ENCODE data around the gene MARCHF5.
"Not testable (repeated sequence)": the region's sequence is repeated elsewhere in the genome, so short reads cannot be mapped to it uniquely, and the experiment has no call there.

The MARCHF5 gene

DNA sequence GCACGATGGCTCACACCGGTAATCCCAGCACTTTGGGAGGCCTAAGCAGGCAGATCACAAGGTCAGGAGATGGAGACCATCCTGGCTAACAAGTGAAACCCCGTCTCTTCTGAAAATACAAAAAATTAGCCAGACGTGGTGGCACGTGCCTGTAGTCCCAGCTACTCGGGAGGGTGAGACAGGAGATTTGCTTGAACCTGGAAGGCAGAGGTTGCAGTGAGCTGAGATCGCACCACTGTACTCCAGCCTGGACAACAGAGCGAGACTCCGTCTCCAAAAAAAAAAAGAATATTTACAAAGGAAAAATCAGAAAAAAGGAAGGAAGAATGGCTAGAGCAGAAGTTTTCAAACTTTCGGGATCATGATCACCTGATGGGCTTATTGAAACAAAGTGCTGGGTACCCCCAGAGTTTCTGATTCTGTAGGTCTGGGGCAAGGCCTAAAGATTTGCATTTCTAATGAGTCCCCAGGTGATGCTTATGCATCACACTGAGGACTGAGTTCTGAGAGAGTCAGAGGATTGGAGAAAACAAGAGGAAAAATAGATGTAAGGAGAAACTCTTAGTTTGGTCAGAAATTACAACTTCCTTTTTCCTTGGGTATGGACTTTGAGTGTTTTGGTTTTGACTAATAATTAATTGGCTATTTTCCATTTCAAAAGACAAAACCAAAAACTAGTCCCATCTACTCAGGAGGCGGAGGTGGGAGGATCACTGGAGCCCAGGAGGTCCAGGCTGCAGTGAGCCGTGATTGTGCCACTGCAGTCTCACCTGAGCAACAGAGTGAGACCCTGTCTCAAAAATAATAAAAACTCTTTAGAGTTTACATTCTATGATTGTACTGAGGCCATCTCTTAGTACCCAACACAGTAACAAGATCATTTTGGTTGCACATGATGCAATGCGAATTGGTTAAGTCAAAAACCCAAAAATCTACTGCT is 14.4 kb downstream of the MARCHF5 start:
- DNase-seq = no peak

DNA sequence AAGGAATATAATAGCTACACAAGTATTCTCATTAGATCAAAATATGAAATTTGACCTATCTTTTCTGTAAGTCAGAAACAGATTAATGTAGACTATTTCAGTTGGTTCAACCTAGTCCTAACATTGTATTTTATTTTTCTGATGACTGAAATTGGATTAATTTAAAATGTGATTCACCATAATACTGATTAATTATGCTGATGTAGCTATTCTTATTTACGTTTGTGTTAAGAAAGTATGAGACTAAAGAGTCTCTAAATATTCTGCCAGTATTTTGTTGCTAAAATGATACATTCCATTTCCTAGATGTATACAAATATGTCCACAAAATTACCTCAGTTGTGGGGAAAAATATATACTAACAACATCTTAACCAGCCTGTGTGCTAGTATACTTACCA is 18.3 kb downstream of the MARCHF5 start:
- no peak for DNase-seq

DNA sequence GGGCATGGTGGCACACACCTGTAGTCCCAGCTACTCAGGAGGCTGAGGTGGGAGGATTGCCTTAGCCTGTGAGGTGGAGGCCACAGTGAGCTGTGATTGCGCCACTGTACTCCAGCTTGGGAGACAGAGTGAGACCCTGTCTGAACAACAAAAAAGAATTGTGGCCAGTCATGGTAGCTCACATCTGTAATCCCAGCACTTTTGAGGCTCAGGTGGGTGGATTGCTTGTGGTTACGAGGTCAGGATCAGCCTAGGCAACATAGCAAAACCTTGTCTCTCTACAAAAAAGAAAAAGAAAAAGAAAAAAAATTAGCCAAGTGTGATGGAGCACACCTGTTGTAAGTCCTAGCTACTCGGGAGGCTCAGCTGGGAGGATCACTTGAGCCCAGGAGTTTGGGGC is 22.8 kb downstream of the MARCHF5 start:
- DNase-seq = no peak

DNA sequence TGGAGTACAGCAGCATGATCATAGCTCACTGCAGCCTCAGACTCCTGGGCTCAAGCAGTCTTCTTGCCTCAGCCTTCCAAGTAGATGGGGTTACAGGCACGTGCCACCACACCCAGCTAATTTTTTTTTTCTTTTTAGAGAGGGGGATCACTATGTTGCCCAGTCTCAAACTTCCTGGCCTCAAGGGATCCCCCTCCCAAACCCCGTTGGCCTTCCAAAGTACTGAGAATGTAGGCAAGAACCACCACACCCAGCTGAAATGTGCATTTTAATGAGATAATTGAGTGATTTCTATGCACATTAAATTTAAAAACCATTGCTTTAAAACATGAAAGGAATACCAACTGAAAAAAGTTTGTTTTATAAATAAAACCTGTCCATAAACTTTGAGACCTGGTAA is 25.6 kb downstream of the MARCHF5 start:
- DNase-seq = no peak

DNA sequence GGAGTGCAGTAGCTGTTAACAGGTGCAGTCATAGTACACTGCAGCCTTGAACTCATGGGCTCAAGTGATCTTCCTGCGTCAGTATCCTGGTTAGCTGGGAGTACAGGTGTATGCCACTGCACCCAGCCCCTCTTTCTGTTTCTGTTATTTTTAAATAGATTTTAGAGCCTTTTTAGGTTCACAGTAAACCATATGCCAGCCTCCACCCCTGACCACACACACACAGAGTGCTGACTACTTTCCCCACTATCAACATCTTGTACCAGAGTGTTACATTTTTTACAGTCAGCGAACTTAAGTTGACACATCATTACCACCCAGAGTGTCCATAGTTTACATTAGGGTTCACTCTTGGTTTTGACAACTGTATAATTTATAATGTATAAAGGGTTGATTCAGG is 32.1 kb downstream of the MARCHF5 start:
- no peak for DNase-seq

DNA sequence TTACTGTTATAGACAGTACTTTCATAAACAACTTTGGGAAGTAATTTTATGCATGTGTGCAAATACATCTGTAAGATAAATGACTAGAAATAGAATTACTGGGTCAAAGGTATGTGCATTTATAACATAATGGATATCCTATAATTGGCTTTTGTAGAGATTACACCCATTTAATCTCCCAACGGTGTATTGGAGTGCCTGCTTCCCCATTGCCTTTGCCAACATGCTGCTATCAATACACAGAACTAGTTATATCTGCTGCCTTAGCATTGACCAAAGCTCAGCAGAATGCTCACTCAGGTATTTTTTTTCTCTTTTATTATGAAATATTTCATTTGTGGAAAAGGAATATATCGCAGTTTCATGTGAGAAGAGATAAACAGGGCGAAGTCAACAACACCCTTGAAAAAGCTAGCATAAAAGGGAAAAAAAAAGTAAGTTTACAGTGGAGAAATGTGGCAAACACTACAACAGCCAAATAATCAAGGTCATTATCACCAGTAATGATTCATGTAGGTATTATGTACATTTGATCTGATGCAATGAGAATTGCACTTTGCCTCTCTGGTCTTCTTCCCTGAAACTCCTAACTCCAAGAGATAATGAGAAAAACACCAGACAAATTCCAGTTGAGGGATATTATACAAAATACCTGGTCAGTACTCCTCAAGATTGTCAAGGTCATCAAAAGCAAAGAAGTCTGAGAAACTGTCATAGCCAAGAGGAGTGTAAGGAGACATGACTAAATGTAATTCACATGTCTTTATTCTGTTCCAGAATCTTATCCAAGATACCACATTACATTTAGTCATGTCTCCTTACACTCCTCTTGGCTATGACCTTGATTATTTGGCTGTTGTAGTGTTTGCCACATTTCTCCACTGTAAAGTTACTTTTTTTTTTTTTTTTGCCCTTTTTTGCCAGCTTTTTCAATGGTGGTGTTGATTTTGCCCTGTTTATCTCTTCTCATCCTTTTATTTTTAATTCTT is 36.8 kb downstream of the MARCHF5 start:
- DNase-seq = no peak

DNA sequence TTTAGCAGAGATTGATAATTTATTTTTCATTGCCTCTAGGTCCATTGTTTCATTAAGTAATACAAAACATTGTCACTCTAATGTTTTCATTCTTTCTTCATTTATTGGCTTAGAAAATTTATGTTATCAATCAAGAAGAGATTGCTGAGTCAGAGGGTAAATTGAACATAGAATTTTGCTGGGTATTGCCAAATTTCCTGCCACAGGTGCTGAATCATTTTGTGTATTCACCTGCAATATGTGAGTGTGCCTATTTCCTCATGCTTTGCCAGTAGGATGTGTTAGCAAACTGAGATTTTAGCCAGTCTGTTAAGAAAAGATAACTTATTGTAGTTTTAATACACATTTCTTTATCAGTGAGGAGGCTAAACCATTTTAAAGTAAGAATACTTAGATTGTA is 38.0 kb downstream of the MARCHF5 start:
- no peak for DNase-seq

DNA sequence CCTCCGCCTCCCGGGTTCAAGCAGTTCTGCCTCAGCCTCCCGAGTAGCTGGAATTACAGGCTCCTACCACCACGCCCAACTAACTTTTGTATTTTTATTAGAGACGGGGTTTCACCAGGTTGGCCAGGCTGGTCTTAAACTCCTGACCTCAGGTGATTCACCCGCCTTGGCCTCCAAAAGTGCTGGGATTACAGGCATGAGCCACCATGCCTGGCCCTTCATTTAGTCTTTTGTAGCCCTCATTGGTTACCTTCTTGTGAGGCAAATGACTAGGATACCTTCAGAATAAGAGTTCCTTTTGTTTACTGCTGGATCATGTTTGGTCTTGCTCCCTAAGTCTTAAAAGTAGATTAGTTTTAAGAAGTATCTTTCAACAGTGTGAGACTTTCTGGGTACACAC is 39.0 kb downstream of the MARCHF5 start:
- not testable (repeated sequence) for DNase-seq

DNA sequence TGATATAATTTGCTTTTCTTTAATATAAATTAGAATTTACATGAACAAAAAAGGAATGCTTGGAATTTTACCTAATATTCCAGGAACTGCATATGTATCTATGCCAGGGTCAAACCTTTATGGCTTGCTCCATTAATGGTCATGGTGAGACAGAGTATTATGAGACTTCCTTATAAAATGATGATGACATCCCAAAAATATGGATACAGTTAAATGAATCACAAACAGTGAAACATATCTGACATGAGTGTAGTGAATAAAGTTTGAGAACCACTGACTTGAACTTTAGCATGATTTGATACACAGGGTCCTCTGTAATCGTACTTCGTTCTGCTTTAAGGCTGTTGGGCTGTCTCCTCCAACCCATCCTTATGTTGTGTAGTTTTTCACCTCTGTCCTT is 51.8 kb downstream of the MARCHF5 start:
- DNase-seq = no peak

DNA sequence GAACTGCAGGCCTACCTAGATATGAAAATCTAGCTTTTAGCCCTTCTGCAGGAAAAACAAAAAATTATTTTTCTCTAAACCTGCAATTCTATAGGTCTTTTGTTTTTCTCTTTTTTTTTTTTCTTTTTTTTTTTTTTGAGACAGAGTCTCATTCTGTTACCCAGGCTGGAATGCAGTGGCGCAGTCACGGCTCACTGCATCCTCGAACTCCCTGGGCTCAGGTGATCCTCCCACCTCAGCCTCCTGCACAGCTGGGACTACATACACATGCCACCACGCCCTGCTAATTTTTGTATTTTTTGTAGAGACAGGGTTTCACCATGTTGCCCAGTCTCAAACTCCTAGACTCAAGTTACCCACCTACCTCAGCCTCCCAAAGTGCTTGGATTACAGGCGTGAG is 54.6 kb downstream of the MARCHF5 start:
- not testable (repeated sequence) for DNase-seq

DNA sequence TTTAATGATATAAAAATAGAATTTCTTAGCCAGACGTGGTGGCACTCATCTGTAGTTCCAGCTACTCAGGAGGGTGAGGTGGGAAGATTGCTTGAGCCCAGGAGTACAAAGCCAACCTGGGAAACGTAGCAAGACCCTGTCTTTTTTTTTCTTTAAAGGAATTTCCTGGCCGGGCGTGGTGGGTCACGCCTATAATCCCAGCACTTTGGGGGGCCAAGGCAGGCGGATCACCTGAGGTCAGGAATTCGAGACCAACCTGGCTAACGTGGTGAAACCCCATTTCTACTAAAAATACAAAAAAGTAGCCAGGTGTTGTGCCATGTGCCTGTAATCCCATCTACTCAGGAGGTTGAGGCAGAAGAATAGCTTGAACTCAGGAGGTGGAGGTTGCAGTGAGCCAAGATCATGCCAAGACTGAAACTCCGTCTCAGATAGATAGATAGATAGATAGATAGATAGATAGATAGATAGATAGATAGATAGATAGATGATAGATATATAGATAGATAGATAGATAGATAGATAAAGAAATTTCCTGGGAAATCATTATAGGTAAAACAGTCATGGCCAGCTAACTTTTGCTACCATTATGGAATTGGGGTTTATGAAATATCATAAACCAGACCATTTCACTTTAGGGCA is 56.2 kb downstream of the MARCHF5 start:
- DNase-seq = not testable (repeated sequence)

DNA sequence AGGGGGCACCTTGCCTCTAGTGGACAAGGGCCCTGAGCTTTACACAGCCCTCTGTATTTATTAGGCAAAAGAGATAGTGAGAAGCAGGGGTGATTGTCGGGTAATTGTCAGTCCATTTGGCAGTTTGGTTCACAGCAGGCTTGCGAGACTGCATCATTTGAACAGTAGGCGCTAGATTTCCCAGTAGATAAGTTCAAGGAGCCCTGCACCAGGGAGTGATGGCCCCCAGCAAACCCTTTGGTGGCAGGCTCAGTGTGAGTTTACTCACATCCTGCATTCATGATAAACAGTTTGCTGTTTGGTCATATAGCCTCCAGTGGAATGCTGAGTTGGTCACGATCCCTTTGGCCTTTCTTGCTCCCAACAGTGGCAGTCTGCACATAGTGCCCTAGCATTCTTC is 59.4 kb downstream of the MARCHF5 start:
- DNase-seq = no peak

DNA sequence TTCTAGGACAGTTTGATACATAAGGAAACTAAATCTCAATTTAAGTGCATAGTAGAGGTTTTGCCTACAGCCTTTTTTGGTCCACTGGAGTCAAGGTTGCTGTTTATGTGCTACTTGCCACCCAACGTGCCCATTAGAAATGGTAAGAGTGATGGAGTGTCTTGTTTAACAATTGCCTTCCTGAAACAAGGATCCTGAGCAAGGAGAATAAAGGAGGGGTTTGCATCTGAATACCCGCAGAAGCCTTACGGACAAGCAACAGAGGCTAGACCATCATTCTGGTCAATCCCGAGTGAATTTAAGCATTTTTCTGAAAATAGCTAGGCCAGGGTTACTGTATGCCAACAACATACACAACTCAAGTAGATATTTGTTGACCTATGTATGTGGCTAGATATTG is 63.6 kb downstream of the MARCHF5 start:
- DNase-seq = no peak

DNA sequence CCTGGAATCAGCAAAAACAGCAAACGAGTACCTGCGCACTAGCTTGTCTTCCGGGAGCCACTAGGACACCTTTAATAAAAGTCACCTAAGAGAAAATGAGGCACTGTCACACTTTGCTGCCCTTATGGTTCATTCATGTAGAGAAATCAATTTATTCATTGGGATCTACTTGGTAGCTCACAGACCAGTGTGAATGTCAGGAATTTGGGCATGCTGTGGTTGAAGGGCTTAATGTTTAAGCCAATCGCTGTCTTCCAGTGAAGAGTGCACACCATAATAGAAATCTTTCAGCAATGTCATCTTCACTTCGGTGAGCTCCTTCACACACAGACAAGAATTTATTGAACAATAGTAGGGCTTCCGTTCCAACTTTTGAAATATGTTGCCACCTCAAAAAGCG is 65.1 kb downstream of the MARCHF5 start:
- no peak for DNase-seq

DNA sequence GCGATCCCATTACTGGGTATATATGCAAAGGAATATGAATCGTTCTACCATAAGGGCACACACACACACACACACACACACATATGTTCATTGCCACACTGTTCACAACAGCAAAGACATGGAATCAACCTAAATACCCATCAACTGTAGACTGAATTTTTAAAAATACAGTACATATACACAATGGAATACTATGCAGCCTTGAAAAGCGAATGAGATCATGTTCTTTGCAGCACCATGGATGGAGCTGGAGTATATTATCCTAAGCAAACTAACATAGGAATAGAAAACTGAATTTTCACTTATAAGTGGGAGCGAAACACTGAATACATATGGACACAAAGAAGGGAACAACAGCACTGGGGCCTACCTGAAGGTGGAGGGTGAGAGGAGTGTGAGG is 72.5 kb downstream of the MARCHF5 start:
- DNase-seq = no peak

DNA sequence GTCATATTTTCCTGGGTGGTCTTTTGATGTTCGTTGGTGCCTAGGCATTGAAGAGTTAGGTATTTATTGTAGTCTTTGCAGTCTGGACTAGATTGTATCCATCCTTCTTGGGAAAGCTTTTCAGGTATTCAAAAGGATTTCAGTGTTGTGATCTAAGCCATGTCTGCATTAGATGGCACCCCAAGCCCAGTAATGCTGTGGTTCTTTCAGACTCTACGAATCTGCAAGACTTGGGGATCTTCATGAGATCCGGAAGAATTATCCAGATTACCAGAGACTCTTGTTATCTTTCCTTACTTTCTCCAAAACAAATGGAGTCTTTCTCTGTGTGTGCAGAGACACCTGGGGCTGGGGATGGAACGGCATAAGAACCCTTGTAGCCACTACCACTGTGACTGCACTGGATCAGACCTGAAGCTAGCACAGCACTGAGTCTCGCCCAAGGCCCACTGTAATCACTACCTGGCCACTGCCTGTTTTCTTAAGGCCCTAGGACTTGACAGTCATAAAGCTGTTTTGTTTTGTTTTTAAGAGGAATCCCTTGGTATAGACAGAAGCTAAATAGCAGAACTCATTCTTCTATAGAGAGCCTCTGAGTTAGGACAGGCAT is 75.5 kb downstream of the MARCHF5 start:
- DNase-seq = no peak

DNA sequence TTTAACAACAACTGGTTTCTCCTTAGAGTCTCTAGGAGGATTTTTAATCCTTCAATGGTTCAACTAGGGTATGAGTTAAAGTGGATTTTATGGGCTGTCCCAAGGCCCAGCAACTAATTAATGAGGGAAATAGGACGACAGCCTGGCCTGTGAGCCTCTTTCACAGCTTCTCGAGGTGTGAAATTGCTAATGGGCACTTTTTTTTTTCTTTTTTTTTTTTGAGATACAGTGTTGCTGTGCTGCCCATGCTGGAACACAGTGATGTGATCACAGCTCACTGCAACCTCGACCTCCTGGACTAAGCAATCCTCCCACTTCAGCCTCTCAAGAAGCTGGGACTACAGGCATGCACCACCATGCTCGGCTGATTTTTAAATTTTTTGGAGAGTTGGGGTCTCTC is 87.0 kb downstream of the MARCHF5 start:
- no peak for DNase-seq

DNA sequence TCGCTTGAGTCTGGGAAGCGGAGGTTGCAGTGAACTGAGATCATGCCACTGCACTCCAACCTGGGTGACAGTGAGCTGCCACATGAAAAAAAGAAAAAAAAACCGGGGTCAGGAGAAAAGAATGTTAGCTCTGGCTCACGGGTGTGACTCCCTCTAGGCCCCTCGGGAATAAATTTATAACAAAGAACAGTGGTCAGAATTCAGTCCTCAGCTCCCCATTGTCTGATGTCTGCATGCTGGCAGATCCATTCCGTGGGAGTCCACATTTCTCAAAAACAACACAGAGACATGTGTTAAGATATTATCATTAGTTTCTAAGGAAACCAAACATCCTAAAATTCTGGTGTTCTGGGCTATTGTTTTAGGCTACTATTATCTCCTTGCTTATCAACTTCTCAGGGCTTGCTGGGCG is 90.6 kb downstream of the MARCHF5 start:
- DNase-seq = no peak

DNA sequence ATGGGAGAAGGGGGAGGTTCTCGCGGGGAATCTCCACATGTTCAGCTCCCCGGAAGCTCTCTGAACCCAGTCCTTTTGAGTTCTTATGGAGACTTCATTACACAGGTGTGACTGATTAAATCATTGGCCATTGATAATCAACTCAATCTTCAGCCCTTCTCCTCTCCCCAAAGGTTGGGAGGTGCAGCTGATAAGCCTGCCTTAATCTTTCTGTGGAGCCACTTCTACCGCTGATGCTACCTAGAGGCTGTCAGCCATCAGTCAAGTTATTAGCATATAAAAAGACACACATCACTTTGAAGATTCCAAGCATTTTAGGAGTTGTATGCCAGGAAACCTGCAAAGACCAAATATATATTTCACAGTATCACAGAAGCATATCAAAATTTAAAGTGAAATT is 91.7 kb downstream of the MARCHF5 start:
- no peak for DNase-seq

DNA sequence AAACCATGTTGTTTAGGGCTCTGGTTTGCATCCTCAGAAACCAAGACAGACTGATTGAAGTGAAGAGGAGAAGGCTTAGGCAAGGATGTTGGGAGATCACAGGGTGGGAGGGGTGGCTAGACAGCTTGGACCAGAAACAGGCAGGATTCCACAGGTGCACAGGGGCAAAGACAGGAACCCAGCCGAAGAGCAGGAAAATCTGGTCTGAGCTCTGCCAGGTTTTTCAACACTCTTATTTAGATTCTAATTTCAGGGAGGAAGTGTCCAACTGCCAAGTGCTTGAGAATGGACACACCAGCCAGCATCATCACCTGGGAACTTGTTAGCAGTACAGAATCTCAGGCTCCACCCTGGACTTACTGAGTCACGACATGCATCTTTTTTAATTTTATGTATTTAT is 93.8 kb downstream of the MARCHF5 start:
- no peak for DNase-seq

DNA sequence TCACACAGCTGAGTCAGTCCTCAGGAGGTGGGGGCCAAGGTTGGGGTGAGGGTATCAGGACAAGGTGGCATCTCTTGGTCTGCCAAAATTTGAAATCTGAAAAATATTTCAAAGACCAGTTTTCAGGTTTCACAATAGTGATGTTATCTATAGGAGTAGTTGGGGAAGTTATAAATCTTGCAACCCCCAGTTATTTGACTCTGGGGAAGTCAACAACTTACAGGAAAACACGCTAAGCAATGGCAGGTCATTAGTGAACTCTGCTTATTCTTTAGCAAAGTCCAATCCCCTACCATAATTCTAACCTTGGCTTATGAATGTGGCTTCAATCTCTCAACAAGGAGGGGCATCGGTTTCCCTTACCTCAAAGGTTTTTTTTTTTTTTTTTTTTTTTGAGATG is 94.9 kb downstream of the MARCHF5 start:
- no peak for DNase-seq

DNA sequence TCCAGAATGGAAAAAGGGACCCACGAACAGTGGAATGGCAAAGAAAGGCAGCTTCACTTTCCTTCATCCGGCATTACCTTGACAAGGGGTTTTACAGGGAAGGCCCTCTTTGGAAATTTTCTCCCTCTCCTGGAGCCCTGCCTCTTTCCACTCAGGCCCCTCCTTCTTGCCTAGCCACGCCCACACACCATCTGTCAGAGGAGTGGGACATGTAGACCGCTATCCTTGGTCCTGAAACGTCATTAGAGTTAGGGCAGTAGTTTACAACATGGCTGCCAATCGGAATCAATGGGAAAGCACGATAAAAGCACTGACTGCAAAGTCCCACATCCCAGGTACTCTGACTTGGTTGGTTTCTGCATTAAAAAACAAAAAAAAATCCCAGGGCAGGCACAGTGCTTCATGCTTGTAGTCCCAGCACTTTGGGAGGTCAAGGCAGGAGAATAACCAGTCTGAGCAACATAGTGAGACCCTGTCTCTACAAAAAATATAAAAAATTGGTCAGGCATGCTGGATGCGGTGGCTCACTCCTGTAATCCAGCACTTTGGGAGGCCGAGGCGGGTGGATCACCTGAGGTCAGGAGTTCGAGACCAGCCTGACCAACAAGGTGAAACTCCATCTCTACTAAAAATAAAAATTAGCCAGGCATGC is 96.4 kb downstream of the MARCHF5 start:
- DNase-seq = no peak
